ENCODE measurements around the gene SPC25. TPM values are rescaled to one million over a fixed set of nuclear protein-coding genes. Genes with fewer than 3 reads are reported as not detected.

SPC25 gene
- total and polyA plus RNA-seq, 9 of the 15 experiments (the other 6 are each of a cell fraction or from before 2014, with no cell fraction given), result 44.8 to 100 (median 75.0) TPM

DNA sequence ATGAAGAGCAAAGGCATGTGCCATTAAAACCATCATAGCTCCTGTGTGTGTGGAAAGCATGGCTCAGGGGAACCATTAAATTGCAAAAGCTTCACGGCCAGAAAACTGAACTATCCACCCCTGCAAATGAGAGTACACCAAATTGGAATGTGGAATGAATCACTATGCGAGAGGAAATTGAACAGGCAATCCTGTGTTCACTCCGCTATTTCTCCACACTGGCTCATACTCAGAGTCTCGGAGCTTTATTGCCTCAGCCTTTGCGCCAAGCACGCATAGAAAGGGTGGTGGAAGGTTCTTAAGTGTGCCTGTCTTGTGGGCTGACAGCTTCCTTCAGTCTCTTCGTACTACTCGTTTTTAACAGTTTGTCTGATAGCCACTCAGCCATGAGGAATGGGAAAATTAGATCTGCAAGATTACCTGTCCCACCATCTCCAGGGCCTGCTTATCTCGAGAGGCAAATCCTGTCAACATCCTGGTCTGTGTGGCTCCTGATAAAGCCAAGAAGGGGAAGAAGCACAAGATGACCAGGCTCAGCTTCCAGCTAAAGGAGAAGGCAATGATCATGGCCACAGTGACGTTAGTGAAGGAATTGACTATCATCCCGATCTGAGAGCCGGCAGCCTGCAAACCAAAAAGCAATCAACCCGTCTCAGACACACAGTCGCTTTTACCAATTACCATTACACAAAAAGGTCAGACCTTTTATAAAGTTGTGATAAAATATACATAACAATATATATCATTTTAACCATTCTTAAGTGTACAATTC is 45.8 kb upstream of the SPC25 start (continued):
- TF ChIP-seq, protein P1, sequence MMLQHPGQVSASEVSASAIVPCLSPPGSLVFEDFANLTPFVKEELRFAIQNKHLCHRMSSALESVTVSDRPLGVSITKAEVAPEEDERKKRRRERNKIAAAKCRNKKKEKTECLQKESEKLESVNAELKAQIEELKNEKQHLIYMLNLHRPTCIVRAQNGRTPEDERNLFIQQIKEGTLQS (IDR thresholded peaks at IDR 0.05), result peak; percentile 80
- TF ChIP-seq, protein P1 (CRISPR knock-in tag; conservative IDR thresholded peaks at IDR 0.05), result peak; percentile 66; the same call in 1 of the 2 replicates
- TF ChIP-seq ATF1 (CRISPR knock-in tag; IDR thresholded peaks at IDR 0.05), result no peak
- TF ChIP-seq ATF1 (tag; IDR thresholded peaks at IDR 0.05), result peak; percentile 94
- TF ChIP-seq CEBPG (CRISPR knock-in tag; IDR thresholded peaks at IDR 0.05), result peak; percentile 82; the same call in 1 of the 2 replicates
- TF ChIP-seq CEBPG (tag; conservative IDR thresholded peaks at IDR 0.05 in 1 of 2, IDR thresholded peaks at IDR 0.05 in 1 of 2), result peak; percentile 54 to 81; a peak in 3 of 4 replicates
- TF ChIP-seq CHD2 (IDR thresholded peaks at IDR 0.05; ENCODE audit: low read depth, low read length), result 0 out of 2 replicates have a peak, but pooled peaks have one; percentile 39
- TF ChIP-seq, protein P2, sequence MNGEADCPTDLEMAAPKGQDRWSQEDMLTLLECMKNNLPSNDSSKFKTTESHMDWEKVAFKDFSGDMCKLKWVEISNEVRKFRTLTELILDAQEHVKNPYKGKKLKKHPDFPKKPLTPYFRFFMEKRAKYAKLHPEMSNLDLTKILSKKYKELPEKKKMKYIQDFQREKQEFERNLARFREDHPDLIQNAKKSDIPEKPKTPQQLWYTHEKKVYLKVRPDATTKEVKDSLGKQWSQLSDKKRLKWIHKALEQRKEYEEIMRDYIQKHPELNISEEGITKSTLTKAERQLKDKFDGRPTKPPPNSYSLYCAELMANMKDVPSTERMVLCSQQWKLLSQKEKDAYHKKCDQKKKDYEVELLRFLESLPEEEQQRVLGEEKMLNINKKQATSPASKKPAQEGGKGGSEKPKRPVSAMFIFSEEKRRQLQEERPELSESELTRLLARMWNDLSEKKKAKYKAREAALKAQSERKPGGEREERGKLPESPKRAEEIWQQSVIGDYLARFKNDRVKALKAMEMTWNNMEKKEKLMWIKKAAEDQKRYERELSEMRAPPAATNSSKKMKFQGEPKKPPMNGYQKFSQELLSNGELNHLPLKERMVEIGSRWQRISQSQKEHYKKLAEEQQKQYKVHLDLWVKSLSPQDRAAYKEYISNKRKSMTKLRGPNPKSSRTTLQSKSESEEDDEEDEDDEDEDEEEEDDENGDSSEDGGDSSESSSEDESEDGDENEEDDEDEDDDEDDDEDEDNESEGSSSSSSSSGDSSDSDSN (IDR thresholded peaks at IDR 0.05; ENCODE audit: borderline replicate concordance in 1 of 2, low read depth in 2 of 2, low read length in 2 of 2), result peak in 1 of 2 experiments; percentile 82; a peak in 1 of 4 replicates
- peak; percentile 71 for TF ChIP-seq BACH1 (tag; IDR thresholded peaks at IDR 0.05)
- peak; percentile 36 for TF ChIP-seq KDM5B (IDR thresholded peaks at IDR 0.05; ENCODE audit: insufficient replicate concordance, low read depth, low read length)
- no peak for TF ChIP-seq ZZZ3 (IDR thresholded peaks at IDR 0.05)
- no peak for TF ChIP-seq HMG20B (CRISPR knock-in tag; IDR thresholded peaks at IDR 0.05)
- TF ChIP-seq ZNF778 (CRISPR knock-in tag; IDR thresholded peaks at IDR 0.05), result no peak
- no peak for TF ChIP-seq SIN3B (IDR thresholded peaks at IDR 0.05; ENCODE audit: low read depth)
- peak; percentile 69 for TF ChIP-seq EHMT2 (IDR thresholded peaks at IDR 0.05)
- peak; percentile 79; the same call in 1 of the 2 replicates for TF ChIP-seq ILF3 (IDR thresholded peaks at IDR 0.05; ENCODE audit: borderline replicate concordance)
- TF ChIP-seq NONO (IDR thresholded peaks at IDR 0.05; ENCODE audit: low read depth in 2 of 2, low read length in 1 of 2), result peak in 1 of 2 experiments; percentile 95; a peak in 2 of 4 replicates
- TF ChIP-seq RAD51 (IDR thresholded peaks at IDR 0.05; ENCODE audit: borderline replicate concordance, low read depth), result peak; percentile 55
- TF ChIP-seq ZNF274 (IDR thresholded peaks at IDR 0.05; ENCODE audit: borderline replicate concordance, low read depth, low read length), result peak; percentile 70; the same call in 1 of the 2 replicates
- peak; percentile 81 to 87; a peak in 3 of 4 replicates for TF ChIP-seq FOXK2 (conservative IDR thresholded peaks at IDR 0.05 in 1 of 2, IDR thresholded peaks at IDR 0.05 in 1 of 2; ENCODE audit: low read depth in 2 of 2)
- TF ChIP-seq NFIC (IDR thresholded peaks at IDR 0.05), result peak; percentile 95
- TF ChIP-seq ESRRA (IDR thresholded peaks at IDR 0.05; ENCODE audit: borderline replicate concordance, low read depth), result peak; percentile 80; the same call in 1 of the 2 replicates
- TF ChIP-seq NR2C2 (CRISPR knock-in tag; IDR thresholded peaks at IDR 0.05), result no peak; the same call in 1 of the 2 replicates
- TF ChIP-seq NR2C2 (tag; IDR thresholded peaks at IDR 0.05), result peak; percentile 49

All from K562 (cell line).